Tibial nerve (tissue), 4 donors: ENCODE results near the gene IKZF4. TPM values are rescaled to one million over a fixed set of nuclear protein-coding genes. Genes with fewer than 3 reads are reported as not detected.

Experiments used
- DNase-seq, 2 donors: peaks; one replicate each; pipeline ENCODE4 v3.0.0-alpha.2; 2019; ENCODE audit warnings: low spot score in 2 of 2
- H3K27ac ChIP-seq, 4 donors: fragments of 200-600 bp; sonication (generic) in 3 of 4; one replicate each; pipeline ENCODE4 v1.5.1; 2017 to 2019; ENCODE audit warnings: mild to moderate bottlenecking in 1 of 4
- H3K27me3 ChIP-seq, 2 donors: fragments of 200-600 bp; sonication (generic) in 1 of 2; one replicate each; pipeline versions ENCODE4 v1.5.1 to v1.6.0; 2017 to 2019
- H3K36me3 ChIP-seq, 3 donors: fragments of 200-600 bp; sonication (generic); one replicate each; pipeline ENCODE4 v1.5.1; 2018 to 2019
- H3K4me1 ChIP-seq, 4 donors: fragments of 200-600 bp; sonication (generic) in 3 of 4; one replicate each; pipeline ENCODE4 v1.5.1; 2017 to 2019
- H3K4me3 ChIP-seq, 4 donors: fragments of 200-600 bp; sonication (generic) in 3 of 4; one replicate each; pipeline ENCODE4 v1.5.1; 2017 to 2019; ENCODE audit warnings: mild to moderate bottlenecking in 1 of 4, moderate library complexity in 1 of 4
- H3K9me3 ChIP-seq, 4 donors: fragments of 200-600 bp; sonication (generic) in 3 of 4; one replicate each; pipeline ENCODE4 v1.5.1; 2017 to 2019
- EP300 ChIP-seq, 2 donors: sonication (generic); formaldehyde crosslinking; IDR thresholded peaks; one replicate each; pipeline ENCODE4 v1.6.1; 2017; ENCODE audit warnings: antibody characterized with exemption in 2 of 2, mild to moderate bottlenecking in 1 of 2
- POLR2A ChIP-seq, 2 donors: fragments of 450-650 bp; IDR thresholded peaks; one replicate each; pipeline ENCODE4 v1.6.1; 2017; ENCODE audit warnings: antibody characterized with exemption in 2 of 2, mild to moderate bottlenecking in 2 of 2, moderate library complexity in 2 of 2
- WGBS, 2 donors: methylation state at CpG; one replicate each; pipeline ENCODE4 v1.1.5; 2018; 5-methylcytosine and 5-hydroxymethylcytosine counted together
- total RNA-seq, 4 donors: library from RNA; depleted of rRNA; stranded (reverse); fragments of >200 nt; gene quantifications; one replicate each; pipeline ENCODE4 v1.1.0, GENCODE V29; 2016
- TF ChIP-seq, protein P1 (sequence below), 5 experiments: fragments of 200-600 bp in 3 of 5; fragments of 450-650 bp in 2 of 5; sonication (generic) in 3 of 5; IDR thresholded peaks; one replicate each; pipeline ENCODE4 v1.5.1; 2016 to 2019; ENCODE audit warnings: antibody characterized with exemption in 5 of 5, mild to moderate bottlenecking in 3 of 5, moderate library complexity in 2 of 5

The IKZF4 gene
- 1 to 10 TPM; 3.8 to 9.6 (median 6.4) TPM for total RNA-seq

DNA sequence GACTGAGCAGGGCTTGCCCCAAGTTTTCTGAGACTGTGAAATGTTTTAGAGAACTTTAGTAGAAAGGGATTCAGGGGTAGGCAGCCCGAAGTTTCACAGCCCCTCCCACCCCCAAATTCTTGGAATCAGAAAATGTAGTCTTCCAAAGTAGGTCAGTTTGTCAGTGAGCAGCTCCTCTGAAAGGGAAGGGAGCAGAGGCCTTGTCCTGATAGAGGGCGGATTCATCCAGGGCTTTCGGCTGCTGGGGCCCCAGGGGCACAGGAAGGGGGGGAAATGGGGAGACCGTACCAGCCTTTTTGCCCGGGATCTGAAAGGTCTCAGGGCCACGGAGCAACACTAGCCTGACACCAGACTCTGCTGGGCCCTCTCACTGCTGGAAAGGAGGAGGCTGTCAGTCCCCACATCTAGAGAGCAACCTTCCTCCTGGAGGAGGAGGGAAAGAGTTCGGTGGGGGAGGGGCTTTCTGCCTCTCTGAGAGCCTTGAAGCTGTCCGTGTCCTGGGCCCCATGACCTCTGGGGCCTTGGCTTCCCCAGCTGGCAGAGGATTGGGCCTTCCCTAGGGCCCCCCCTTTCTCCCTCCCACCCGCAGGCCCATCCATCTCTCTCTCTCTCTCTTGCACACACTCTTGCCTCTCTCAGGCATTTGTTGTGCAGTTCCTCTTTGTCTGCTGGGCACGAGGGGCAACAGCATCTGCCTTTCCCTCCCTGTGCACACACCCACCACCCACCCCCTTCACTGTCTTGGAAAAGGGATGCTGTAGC lies at the start of gene IKZF4:
IKZF4 (plus strand) TSS at position 621 of the 762 bp plus-strand sequence. CDS start 451 bp downstream, outside the sequence.
- Histone ChIP-seq H3K36me3 (peaks cover 0 to 25% (median 0%) of the 10 kb centered on the region in 3 donors), H3K27me3 (no peaks in the 10 kb centered on the region), H3K4me1 (peaks cover 0 to 35% (median 26%) of the 10 kb centered on the region in 4 donors), H3K27ac (peak within 1 kb of the TSS; percentile 73 to 91 (median 82)), H3K9me3 (no peaks in the 10 kb centered on the region), H3K4me3 (peak within 1 kb of the TSS; percentile 13 to 43 (median 33))
- no peak for DNase-seq
- whole genome bisulfite sequencing, 2 donors, result 3 to 9% methylated on average over 9 to 10 of the region's 10 CpGs
- no peak for TF ChIP-seq EP300 (IDR thresholded peaks at IDR 0.05)
- TF ChIP-seq, protein P1, sequence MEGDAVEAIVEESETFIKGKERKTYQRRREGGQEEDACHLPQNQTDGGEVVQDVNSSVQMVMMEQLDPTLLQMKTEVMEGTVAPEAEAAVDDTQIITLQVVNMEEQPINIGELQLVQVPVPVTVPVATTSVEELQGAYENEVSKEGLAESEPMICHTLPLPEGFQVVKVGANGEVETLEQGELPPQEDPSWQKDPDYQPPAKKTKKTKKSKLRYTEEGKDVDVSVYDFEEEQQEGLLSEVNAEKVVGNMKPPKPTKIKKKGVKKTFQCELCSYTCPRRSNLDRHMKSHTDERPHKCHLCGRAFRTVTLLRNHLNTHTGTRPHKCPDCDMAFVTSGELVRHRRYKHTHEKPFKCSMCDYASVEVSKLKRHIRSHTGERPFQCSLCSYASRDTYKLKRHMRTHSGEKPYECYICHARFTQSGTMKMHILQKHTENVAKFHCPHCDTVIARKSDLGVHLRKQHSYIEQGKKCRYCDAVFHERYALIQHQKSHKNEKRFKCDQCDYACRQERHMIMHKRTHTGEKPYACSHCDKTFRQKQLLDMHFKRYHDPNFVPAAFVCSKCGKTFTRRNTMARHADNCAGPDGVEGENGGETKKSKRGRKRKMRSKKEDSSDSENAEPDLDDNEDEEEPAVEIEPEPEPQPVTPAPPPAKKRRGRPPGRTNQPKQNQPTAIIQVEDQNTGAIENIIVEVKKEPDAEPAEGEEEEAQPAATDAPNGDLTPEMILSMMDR (IDR thresholded peaks at IDR 0.05), result no peak
- no peak for TF ChIP-seq POLR2A (IDR thresholded peaks at IDR 0.05)

DNA sequence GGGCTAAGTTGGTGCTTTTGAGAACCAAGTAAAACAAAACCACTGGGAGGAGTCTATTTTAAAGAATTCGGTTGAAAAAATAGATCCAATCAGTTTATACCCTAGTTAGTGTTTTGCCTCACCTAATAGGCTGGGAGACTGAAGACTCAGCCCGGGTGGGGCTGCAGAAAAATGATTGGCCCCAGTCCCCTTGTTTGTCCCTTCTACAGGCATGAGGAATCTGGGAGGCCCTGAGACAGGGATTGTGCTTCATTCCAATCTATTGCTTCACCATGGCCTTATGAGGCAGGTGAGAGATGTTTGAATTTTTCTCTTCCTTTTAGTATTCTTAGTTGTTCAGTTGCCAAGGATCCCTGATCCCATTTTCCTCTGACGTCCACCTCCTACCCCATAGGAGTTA lies 48.8 kb upstream of the IKZF4 start:
- peaks cover 0 to 52% (median 9%) of the 10 kb centered on the region in 4 donors for H3K4me1 ChIP-seq
- no peak overlapping the region for H3K4me3 ChIP-seq
- H3K27ac ChIP-seq, result peak overlapping the region in 3 of 4 donors; percentile 91 to 93 (median 92)
- peaks cover 0 to 20% (median 0%) of the 10 kb centered on the region in 3 donors for H3K36me3 ChIP-seq
- DNase-seq, result no peak
- no peaks in the 10 kb centered on the region for H3K27me3 ChIP-seq
- H3K9me3 ChIP-seq, result no peaks in the 10 kb centered on the region
- WGBS, 2 donors, result 45 to 50% methylated on average over 3 of the region's 3 CpGs
- TF ChIP-seq POLR2A (IDR thresholded peaks at IDR 0.05) (no peak), EP300 (IDR thresholded peaks at IDR 0.05) (no peak)
- TF ChIP-seq, protein P1 (IDR thresholded peaks at IDR 0.05), result no peak

DNA sequence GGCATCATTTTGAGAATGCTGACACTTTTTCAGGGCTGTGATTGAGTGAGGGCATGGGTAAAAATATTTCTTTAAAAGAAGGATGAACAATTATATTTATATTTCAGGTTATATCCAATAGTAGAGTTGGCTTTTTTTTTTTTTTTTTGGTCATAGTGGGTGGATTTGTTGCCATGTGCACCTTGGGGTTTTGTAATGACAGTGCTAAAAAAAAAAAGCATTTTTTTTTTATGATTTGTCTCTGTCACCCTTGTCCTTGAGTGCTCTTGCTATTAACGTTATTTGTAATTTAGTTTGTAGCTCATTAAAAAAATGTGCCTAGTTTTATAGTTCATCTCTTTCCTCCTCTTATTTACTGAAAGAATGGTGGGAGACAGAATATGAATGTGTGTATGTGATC lies 48.4 kb upstream of the IKZF4 start:
- no peaks in the 10 kb centered on the region for H3K9me3 ChIP-seq
- peak overlapping the region; percentile 90 to 93 (median 92) for H3K27ac ChIP-seq
- 20 to 24% methylated on average over 1 of the region's 1 CpG for WGBS, 2 donors
- no peak for DNase-seq
- TF ChIP-seq, protein P1 (IDR thresholded peaks at IDR 0.05), result no peak
- TF ChIP-seq EP300 (IDR thresholded peaks at IDR 0.05) (no peak), POLR2A (IDR thresholded peaks at IDR 0.05) (no peak)
- peak overlapping the region in 3 of 4 donors; percentile 44 to 62 (median 57) for H3K4me3 ChIP-seq
- H3K27me3 ChIP-seq, result no peaks in the 10 kb centered on the region
- H3K4me1 ChIP-seq, result peaks cover 0 to 52% (median 7%) of the 10 kb centered on the region in 4 donors
- H3K36me3 ChIP-seq, result peaks cover 0 to 20% (median 0%) of the 10 kb centered on the region in 3 donors

GRCh38 chr12:55972911-55973598 lies 47.8 kb upstream of the IKZF4 start:
- peaks cover 0 to 20% (median 0%) of the 10 kb centered on the region in 3 donors for H3K36me3 ChIP-seq
- peak overlapping the region; percentile 44 to 98 (median 60) for H3K4me3 ChIP-seq
- peak in 1 of 2 donors; percentile 31 for DNase-seq
- TF ChIP-seq, protein P1 (IDR thresholded peaks at IDR 0.05), result no peak
- peak in 1 of 2 donors; percentile 69 for TF ChIP-seq EP300 (IDR thresholded peaks at IDR 0.05)
- peak; percentile 49 to 51 for TF ChIP-seq POLR2A (IDR thresholded peaks at IDR 0.05)
- WGBS, 2 donors, result 0 to 1% methylated on average over 18 of the region's 18 CpGs
- H3K4me1 ChIP-seq, result peaks cover 0 to 49% (median 6%) of the 10 kb centered on the region in 4 donors
- no peaks in the 10 kb centered on the region for H3K9me3 ChIP-seq
- peak overlapping the region; percentile 90 to 93 (median 92) for H3K27ac ChIP-seq
- H3K27me3 ChIP-seq, result no peaks in the 10 kb centered on the region
